Placental epithelial cell (primary cell): Measurements from ENCODE around the gene ZBTB22. TPM values are rescaled to one million over a fixed set of nuclear protein-coding genes. Genes with fewer than 3 reads are reported as not detected.

ENCODE experiments used
- total RNA-seq: library from RNA; depleted of rRNA; stranded (reverse); fragments of >200 nt; gene quantifications from 2 replicates; pipeline ENCODE4 v1.2.3, GENCODE V29; 2012

Gene ZBTB22, protein sequence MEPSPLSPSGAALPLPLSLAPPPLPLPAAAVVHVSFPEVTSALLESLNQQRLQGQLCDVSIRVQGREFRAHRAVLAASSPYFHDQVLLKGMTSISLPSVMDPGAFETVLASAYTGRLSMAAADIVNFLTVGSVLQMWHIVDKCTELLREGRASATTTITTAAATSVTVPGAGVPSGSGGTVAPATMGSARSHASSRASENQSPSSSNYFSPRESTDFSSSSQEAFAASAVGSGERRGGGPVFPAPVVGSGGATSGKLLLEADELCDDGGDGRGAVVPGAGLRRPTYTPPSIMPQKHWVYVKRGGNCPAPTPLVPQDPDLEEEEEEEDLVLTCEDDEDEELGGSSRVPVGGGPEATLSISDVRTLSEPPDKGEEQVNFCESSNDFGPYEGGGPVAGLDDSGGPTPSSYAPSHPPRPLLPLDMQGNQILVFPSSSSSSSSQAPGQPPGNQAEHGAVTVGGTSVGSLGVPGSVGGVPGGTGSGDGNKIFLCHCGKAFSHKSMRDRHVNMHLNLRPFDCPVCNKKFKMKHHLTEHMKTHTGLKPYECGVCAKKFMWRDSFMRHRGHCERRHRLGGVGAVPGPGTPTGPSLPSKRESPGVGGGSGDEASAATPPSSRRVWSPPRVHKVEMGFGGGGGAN
- 26.8 and 29.8 TPM in 2 replicates for total RNA-seq

DNA sequence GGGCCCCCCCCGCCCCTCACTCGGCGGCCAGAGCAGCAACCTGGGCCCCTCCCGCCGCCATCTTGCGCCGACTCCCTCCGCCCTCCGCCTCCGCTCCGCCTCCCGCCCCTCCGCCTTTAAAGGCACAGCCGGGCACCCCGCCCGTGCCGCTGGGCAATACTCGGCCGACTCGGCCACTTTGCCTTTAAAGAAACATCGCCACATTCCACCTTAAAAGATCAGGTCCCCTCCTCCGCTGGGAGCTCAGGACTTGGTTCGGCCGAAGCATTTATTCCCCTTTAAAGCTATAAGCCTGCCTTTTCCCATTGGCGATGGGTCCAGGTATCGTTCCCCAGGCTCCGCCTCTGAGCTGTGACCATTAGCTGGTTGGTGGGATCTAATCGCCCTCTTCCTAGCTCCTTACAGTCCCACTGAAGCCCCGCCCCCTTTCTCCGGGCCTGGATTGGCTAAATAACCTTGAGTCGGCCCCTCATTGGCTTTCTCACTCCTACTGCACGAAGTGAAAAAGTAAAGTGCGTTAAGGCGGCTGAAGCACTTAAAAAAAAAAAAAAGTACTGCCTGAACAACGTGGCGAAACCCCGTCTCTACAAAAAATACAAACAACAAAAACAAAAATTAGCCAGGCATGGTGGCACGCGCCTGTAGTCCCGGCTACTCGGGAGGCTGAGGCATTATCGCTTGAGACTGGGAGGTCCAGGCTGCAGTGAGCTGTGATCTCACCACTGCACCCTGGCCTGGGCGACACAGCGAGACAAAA, at the start of gene ZBTB22:
ZBTB22 (minus strand) TSS at position 76 of the 757 bp plus-strand sequence. CDS start 828 bp downstream, outside the sequence.

DNA sequence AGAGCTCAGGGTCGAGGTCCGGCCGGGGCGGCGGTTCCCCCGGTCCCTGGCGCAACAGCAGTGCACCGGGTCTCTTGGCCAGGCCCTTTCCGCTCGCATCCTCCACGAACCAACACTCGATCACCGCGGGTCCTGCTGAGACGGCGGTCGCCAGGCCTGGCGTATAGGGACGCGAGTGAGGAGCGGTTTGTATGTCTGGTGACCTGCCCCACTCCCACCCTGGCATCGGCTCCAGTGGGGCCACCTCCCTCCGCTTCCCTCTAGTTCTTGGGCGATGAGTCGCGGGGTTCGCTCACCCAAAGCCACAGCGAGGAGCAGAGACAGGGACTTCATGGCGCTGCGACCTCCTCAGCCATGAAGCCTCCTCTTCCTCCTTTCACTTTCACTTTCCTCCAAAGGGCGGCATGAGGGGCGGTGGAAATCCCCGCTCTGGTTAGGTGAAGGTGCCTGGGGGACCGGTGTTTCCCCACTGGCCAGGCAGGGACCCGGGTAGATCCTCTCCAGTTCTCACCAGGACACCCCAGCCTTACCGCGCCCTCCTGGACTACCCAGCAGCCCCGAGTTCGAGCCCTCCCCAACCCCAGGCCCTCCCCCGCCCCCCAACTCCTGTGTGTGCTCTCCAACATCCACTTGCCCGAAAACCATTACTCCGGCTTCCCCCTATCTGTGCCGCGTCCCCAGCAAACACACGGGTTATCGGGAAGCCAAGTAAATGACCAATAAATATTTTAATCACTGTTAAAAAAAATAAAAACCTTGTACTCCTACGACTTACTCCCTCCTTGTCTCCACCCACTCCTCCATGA, 3.6 kb downstream of the ZBTB22 start, which contains the start of gene TAPBP:
TAPBP (minus strand) TSS at position 370 of the 806 bp plus-strand sequence; CDS start at position 333, 37 bp downstream.

DNA sequence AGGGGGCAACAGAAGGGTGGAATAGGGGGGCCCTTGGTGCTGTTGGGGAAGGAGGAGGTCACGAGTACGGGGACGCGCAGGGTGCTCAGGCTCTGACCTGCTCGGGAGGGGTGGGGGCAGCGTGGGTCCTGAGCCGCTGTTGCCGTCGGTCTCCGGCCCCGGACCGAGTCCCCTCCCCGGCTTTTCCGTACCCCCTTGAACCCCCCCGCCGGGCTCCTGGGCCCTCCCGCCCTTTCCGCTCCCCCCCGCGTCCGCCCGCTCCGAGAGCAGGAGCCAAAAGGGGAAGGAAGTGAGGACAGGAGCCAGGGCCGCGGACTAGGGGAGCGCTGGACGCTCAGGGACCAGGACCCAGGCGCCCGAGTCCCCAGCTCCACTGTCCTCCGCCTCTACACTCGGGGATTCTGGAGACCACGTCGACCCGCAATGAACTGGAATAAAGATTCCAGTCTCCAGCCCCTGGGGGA, 18.7 kb downstream of the ZBTB22 start, which contains the start of gene RGL2:
RGL2 (minus strand) TSS at position 170 of the 464 bp plus-strand sequence. CDS start 332 bp downstream, outside the sequence.

DNA sequence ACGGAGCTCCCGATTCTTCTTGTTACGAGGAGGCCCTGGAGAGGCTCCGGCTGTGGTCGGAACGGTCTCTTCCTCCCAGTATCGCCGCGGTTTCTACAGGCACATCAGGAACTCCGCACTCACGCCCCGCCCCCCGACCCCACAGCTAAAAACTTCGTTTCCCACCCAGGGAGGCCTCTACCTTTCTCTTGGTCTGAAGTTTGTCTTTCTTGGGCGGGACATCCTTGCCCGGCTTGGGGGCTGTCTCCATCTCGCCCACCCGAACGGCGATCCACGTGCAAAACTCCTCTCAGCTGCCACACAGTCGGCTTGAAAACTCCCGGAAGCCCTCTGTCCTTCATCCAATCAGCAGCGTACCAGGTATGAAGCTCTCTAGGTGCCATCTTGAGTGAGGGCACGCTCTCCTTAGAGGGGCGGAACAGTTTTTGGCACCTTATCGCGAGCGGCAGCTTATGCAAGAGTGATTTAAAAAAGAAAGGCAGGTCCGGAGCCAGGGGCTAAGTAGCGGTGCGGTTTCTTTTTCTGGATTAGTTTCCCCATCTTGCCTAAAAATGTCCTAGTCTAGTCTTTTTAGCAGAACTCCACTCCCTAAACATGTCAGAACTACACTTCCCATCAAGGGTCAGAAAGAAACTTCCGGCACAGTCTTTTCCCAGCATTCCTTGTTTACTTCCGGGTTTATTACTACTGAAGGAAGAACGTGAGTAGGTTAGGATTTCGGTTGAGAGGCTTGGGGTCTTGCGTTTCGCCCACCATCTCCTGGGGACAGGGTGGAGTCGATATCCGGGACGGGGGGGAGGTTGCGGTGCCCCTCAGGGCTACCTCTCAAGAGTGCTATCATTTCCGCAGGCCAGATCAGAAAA, 28.4 kb downstream of the ZBTB22 start, which contains the start of the genes PFDN6 and WDR46:
PFDN6 (plus strand) TSS at position 681 of the 863 bp plus-strand sequence. CDS start 256 bp downstream, outside the sequence.
WDR46 (minus strand) TSS at position 319 of the 863 bp plus-strand sequence; CDS start at position 250, 69 bp downstream.

DNA sequence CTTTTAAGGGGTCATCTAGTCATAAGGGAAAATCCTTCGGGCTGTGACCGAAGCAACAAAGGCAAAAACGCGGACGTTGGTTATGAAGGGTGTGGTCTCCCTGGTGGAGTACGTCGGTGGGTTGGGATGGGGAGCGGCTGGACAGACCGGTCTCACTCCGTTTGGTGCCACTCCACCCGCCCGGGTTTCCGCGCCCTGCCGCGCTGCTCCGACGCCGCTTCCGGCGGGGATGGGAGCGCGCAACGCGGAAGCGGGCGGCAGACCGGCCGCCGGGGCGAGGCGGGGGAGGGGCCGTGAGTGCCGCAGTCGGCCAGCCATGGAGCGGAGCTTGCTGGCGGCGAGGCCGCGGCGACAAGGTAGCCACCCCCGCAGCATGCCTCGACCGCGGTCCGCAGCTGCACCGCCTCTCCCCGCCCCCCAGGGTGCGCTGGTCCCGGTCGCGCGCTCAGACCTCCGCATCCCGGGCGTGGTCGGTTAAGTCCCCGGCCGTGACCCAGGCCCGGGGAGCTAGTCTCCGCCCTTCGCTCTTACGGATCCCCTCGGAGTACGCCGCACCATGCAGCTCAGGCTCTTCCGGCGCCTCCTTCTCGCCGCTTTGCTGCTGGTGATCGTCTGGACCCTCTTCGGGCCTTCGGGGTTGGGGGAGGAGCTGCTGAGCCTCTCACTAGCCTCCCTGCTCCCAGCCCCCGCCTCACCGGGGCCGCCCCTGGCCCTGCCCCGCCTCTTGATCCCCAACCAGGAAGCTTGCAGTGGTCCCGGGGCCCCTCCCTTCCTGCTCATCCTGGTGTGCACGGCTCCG, 40.5 kb downstream of the ZBTB22 start, which contains the start of gene B3GALT4:
B3GALT4 (plus strand) TSS at position 260 of the 799 bp plus-strand sequence; CDS start at position 557, 297 bp downstream.

GRCh38 chr6:33271468-33272274, 45.9 kb downstream of the ZBTB22 start, which contains the start of the genes RPS18 and VPS52:
Gene RPS18, plus strand, starts transcription at chr6:33272075. Its CDS starts 45 bp downstream, at chr6:33272120.
Gene VPS52, minus strand, starts transcription at chr6:33271876. Its CDS starts 201 bp downstream, at chr6:33271675.

Other genes with a start within 250 kb of the ZBTB22 start
- gene HLA-DPA1, start 244.1 kb downstream of the ZBTB22 start, total RNA-seq: 9.0 and 14.9 TPM in 2 replicates
- 46.8 and 57.7 TPM in 2 replicates for gene HLA-DPB1, start 241.8 kb downstream of the ZBTB22 start, total RNA-seq
- 0.22 and 0.39 TPM in 2 replicates for gene COL11A2, start 125.3 kb downstream of the ZBTB22 start, total RNA-seq
- gene RXRB, start 117.1 kb downstream of the ZBTB22 start, total RNA-seq: 30.6 and 32.2 TPM in 2 replicates
- 131 and 148 TPM in 2 replicates for gene SLC39A7, start 116.9 kb downstream of the ZBTB22 start, total RNA-seq
- gene HSD17B8, start 113.1 kb downstream of the ZBTB22 start, total RNA-seq: 5.9 and 8.0 TPM in 2 replicates
- 26.2 and 44.4 TPM in 2 replicates for gene RING1, start 109.2 kb downstream of the ZBTB22 start, total RNA-seq
- 45.5 and 62.4 TPM in 2 replicates for gene VPS52, start 45.9 kb downstream of the ZBTB22 start, total RNA-seq
- gene RPS18, start 45.7 kb downstream of the ZBTB22 start, total RNA-seq: 1,662 and 2,917 TPM in 2 replicates
- gene B3GALT4, start 40.6 kb downstream of the ZBTB22 start, total RNA-seq: 29.3 and 38.5 TPM in 2 replicates
- gene WDR46, start 28.5 kb downstream of the ZBTB22 start, total RNA-seq: 61.6 and 62.8 TPM in 2 replicates
- gene PFDN6, start 28.1 kb downstream of the ZBTB22 start, total RNA-seq: 16.5 and 29.7 TPM in 2 replicates
- gene RGL2, start 18.8 kb downstream of the ZBTB22 start, total RNA-seq: 86.5 and 107 TPM in 2 replicates
- 152 and 157 TPM in 2 replicates for gene TAPBP, start 3.7 kb downstream of the ZBTB22 start, total RNA-seq
- gene DAXX, start 5.2 kb upstream of the ZBTB22 start, total RNA-seq: 29.4 and 31.0 TPM in 2 replicates
- gene KIFC1, start 74.1 kb upstream of the ZBTB22 start, total RNA-seq: 7.5 and 11.0 TPM in 2 replicates
- 19.6 and 23.6 TPM in 2 replicates for gene PHF1, start 93.3 kb upstream of the ZBTB22 start, total RNA-seq
- gene CUTA, start 100.4 kb upstream of the ZBTB22 start, total RNA-seq: 111 and 204 TPM in 2 replicates
- 6.8 and 14.9 TPM in 2 replicates for gene SYNGAP1, start 102.3 kb upstream of the ZBTB22 start, total RNA-seq
- gene ZBTB9, start 136.8 kb upstream of the ZBTB22 start, total RNA-seq: 4.9 and 7.9 TPM in 2 replicates